ENCODE results near the gene RICTOR. TPM values are rescaled to one million over a fixed set of nuclear protein-coding genes. Genes with fewer than 3 reads are reported as not detected.

The RICTOR gene
- total and polyA plus RNA-seq, 2 of the 4 experiments (the other 2 are of a cell fraction): 4.1 to 35.7 TPM

DNA sequence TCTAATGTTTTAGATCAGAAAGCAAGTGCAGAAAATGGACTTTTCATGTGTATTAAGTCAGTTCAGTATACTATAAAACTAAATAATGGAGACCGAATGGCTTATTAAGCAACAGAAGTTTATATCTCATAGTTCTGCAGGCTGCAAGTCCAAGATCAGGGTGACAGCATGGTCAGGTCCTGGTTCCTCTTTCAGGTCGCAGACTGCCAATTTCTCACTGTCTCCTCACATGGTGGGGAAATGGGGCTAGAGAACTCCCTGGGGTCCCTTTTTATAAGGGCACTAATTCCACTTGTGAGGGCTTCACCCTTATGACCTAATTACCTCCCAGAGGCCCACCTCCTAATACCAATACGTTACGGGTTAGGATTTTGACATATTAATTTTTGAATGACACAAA is 48.7 kb downstream of the RICTOR start:
- H2AK9ac ChIP-seq (replicated peaks; ENCODE audit: low read depth, low read length, poor library complexity): no peak overlapping the region
- H3K36me3 ChIP-seq (ENCODE audit: control insufficient read depth, insufficient read depth, low read length): no peaks in the 10 kb centered on the region
- H3K56ac ChIP-seq (ENCODE audit: extremely low read depth, insufficient read depth, low read length): no peak overlapping the region
- H2BK120ac ChIP-seq (ENCODE audit: low read depth, low read length): no peak overlapping the region
- H3K23ac ChIP-seq (ENCODE audit: low read depth, low read length): no peak overlapping the region
- no peak overlapping the region for H2AFZ ChIP-seq (replicated peaks; ENCODE audit: low read length, poor library complexity)
- BruUV-seq (replicated peaks): no TSS peak
- peaks cover 18% of the 10 kb centered on the region; the same call in 1 of the 2 replicates for H4K20me1 ChIP-seq (ENCODE audit: insufficient read depth, low read length)
- ChIA-PET POLR2A (ENCODE audit: unreplicated experiment) (no interaction called here), CTCF (no interaction called here)
- no peak overlapping the region for H2BK15ac ChIP-seq (ENCODE audit: low read depth, low read length)
- H3K14ac ChIP-seq (replicated peaks; ENCODE audit: low read depth, low read length): no peak overlapping the region
- H3K4me3 ChIP-seq (ENCODE audit: insufficient read depth, low read depth, low read length): no peak overlapping the region
- intact Hi-C loops (cut with micrococcal nuclease) (no loop called here), in situ Hi-C loops (cut with MboI; ENCODE audit: low sequenced_read_pairs) (no loop called here), dilution Hi-C loops (cut with HindIII; ENCODE audit: low sequenced_read_pairs, unreplicated experiment) (no loop called here)
- H3K27ac ChIP-seq (ENCODE audit: insufficient read depth, low read length): no peak overlapping the region
- no peak overlapping the region; the same call in 1 of the 2 replicates for H3K4me2 ChIP-seq (ENCODE audit: low read depth, low read length)
- H4K5ac ChIP-seq (ENCODE audit: low read depth, low read length): no peak overlapping the region
- no peak overlapping the region for H4K91ac ChIP-seq (ENCODE audit: insufficient read depth, low read depth, low read length)
- no peak overlapping the region for H2BK20ac ChIP-seq (ENCODE audit: low read depth, low read length)
- no peak overlapping the region; the same call in 1 of the 2 replicates for H3K18ac ChIP-seq (ENCODE audit: low read depth, low read length)
- no peak overlapping the region for H4K8ac ChIP-seq (ENCODE audit: low read depth in 2 of 2, low read length in 2 of 2)
- no peaks in the 10 kb centered on the region for H3K9me1 ChIP-seq (ENCODE audit: insufficient read depth, low read length)
- no peak overlapping the region for H2BK5ac ChIP-seq (ENCODE audit: low read depth, low read length, poor library complexity, severe bottlenecking)
- TF ChIP-seq BHLHE40 (IDR thresholded peaks at IDR 0.05; ENCODE audit: low read depth, low read length) (no peak), CHD1 (IDR thresholded peaks at IDR 0.05; ENCODE audit: low read depth, low read length) (no peak), RFX5 (IDR thresholded peaks at IDR 0.05; ENCODE audit: low read depth, low read length) (no peak), MAZ (IDR thresholded peaks at IDR 0.05; ENCODE audit: borderline replicate concordance, low read depth, low read length) (no peak), RAD21 (IDR thresholded peaks at IDR 0.05; ENCODE audit: low read length) (no peak), MAFK (IDR thresholded peaks at IDR 0.05; ENCODE audit: low read depth, low read length) (no peak), FOS (IDR thresholded peaks at IDR 0.05; ENCODE audit: low read depth, low read length) (no peak), POLR2A (IDR thresholded peaks at IDR 0.05; ENCODE audit: low read depth, low read length) (no peak), CEBPB (IDR thresholded peaks at IDR 0.05; ENCODE audit: low read depth, low read length) (no peak)
- TF ChIP-seq, protein P1, sequence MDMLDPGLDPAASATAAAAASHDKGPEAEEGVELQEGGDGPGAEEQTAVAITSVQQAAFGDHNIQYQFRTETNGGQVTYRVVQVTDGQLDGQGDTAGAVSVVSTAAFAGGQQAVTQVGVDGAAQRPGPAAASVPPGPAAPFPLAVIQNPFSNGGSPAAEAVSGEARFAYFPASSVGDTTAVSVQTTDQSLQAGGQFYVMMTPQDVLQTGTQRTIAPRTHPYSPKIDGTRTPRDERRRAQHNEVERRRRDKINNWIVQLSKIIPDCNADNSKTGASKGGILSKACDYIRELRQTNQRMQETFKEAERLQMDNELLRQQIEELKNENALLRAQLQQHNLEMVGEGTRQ (IDR thresholded peaks at IDR 0.05; ENCODE audit: low read depth, low read length): no peak
- TF ChIP-seq, protein P2, sequence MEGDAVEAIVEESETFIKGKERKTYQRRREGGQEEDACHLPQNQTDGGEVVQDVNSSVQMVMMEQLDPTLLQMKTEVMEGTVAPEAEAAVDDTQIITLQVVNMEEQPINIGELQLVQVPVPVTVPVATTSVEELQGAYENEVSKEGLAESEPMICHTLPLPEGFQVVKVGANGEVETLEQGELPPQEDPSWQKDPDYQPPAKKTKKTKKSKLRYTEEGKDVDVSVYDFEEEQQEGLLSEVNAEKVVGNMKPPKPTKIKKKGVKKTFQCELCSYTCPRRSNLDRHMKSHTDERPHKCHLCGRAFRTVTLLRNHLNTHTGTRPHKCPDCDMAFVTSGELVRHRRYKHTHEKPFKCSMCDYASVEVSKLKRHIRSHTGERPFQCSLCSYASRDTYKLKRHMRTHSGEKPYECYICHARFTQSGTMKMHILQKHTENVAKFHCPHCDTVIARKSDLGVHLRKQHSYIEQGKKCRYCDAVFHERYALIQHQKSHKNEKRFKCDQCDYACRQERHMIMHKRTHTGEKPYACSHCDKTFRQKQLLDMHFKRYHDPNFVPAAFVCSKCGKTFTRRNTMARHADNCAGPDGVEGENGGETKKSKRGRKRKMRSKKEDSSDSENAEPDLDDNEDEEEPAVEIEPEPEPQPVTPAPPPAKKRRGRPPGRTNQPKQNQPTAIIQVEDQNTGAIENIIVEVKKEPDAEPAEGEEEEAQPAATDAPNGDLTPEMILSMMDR (conservative IDR thresholded peaks at IDR 0.05; ENCODE audit: low read depth, low read length): no peak
- no peak overlapping the region for H3K9ac ChIP-seq (ENCODE audit: low read depth, low read length)
- ATAC-seq (ENCODE audit: low read depth): no peak
- peaks cover 29 to 45% of the 10 kb centered on the region in 2 experiments for H3K79me1 ChIP-seq (ENCODE audit: low read depth in 1 of 2, low read length in 2 of 2)
- H2AK5ac ChIP-seq (ENCODE audit: low read depth, low read length): no peak overlapping the region
- peaks cover 12% of the 10 kb centered on the region for H3K4me1 ChIP-seq (ENCODE audit: control insufficient read depth, insufficient read depth, low read length)
- H3K9me3 ChIP-seq (ENCODE audit: control insufficient read depth, insufficient read depth, low read length): no peaks in the 10 kb centered on the region
- no peaks in the 10 kb centered on the region for H3K27me3 ChIP-seq (ENCODE audit: control insufficient read depth, insufficient read depth, low read length)
- DNase-seq: no peak
- H3K4ac ChIP-seq (ENCODE audit: low read depth, low read length): no peak overlapping the region
- WGBS, 2 experiments (ENCODE audit: extremely low coverage in 2 of 2, insufficient read length in 1 of 2): no CpG with 5 or more reads among the region's 4 CpGs
